Left hindlimb (tissue), 1 donor: Measurements from ENCODE around the gene CCDC12.
A peak's percentile ranks its signal among the peaks of the same experiment; 100 is the strongest.

Experiments used
- DNase-seq: peaks from one replicate; pipeline ENCODE4 v3.0.0-alpha.2; 2018

Gene CCDC12

GRCh38 chr3:46888705-46889104, 87.8 kb downstream of the CCDC12 start:
- DNase-seq: no peak

DNA sequence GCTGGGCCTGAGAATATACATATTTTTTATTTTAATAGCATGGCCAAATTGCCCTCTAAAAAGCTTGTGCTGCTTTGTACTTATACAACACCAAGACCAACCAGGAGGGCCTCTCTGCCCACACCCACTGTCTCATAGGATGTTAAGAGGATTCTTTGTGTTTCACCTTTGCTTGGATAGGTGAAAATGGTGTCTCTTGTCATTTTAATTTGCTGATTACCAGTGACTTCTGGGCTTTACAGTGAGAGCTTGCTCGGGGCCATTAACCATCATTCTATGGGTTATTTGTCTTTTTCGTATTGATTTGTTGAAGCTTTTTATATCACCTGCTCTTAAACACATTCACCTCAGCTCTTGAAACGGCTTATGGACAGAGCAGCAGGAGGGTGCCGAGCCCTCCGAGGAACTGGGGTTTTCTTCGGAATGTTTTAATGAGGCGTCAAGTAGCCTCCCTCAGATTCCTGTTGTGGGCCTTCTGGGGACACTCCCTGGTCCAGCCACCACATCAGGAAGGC, 88.5 kb downstream of the CCDC12 start:
- no peak for DNase-seq

GRCh38 chr3:46885612-46886011, 90.9 kb downstream of the CCDC12 start:
- no peak for DNase-seq

DNA sequence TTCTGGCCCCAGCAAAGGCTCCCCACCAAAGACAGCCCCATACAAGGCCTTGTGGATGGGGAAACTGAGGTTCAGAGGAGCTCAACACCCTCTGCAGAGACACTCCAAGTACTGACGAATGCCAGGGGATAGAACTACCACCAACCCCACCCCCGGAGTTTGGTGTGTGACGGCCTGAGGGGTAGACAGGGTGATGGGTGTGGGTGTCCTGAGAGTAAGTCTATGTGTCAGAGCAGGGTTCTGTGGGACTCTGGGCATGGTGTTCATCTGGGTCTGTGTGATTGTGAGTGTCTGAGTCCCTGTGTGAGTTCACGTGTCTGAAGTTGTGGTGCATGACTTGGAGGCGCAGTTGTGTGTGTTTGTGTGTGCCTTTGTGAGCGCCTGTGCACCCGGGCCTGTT, 91.6 kb downstream of the CCDC12 start:
- no peak for DNase-seq

- no peak for DNase-seq
Observed at GRCh38 chr3:46884427-46884826, 92.1 kb downstream of the CCDC12 start.

DNA sequence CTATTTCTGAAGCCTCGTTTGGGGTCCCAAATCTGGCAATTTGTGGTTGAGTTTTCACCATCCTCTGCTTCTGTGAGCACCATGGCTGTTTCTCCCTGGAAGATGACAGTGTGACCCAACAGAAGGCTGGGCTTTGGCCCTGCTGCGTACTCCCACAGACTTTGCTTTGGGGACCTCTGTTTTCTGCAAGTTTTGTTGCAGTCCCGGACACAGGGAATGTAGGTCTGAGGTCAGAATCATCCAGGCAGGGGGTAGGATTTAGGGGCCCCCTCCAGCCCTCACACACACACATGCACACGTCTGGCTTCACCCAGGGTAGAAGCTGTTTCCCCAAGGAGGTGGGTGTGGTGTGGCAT, 92.7 kb downstream of the CCDC12 start:
- DNase-seq: no peak

DNA sequence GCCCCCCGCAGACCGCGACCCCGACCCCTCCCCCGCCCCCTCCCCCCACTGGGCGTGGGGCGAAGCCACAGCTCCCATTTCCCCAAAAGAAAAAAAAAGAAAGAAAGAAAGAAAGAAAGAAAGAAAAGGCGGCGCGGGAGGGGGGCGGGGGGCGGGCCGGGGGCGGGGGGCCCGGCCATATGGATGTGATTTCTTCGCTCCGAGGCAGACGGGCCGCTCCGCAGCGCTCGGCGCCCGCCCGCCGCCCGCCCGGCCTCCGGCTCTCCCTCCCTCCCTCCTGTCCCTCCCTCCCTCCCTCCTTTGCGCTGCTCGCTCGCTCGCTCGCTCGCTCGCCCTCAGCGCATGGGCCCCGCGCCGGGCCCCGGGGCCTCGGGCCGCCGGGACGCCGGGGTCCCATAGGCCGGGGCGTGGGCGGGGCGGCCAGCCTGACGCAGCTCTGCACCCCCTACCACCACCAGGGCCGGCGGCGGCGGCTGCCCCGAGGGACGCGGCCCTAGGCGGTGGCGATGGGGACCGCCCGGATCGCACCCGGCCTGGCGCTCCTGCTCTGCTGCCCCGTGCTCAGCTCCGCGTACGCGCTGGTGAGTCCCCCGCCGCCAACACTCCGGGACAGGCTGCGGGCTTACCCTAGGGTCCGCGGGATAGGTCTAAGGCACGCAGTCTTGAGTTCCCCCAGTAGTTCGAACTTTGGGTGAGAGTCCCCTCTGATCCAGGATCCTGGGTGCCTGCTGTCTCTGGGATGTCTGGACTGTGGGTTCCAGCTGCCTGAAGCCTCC, 93.3 kb downstream of the CCDC12 start:
- DNase-seq: peak; percentile 83

DNA sequence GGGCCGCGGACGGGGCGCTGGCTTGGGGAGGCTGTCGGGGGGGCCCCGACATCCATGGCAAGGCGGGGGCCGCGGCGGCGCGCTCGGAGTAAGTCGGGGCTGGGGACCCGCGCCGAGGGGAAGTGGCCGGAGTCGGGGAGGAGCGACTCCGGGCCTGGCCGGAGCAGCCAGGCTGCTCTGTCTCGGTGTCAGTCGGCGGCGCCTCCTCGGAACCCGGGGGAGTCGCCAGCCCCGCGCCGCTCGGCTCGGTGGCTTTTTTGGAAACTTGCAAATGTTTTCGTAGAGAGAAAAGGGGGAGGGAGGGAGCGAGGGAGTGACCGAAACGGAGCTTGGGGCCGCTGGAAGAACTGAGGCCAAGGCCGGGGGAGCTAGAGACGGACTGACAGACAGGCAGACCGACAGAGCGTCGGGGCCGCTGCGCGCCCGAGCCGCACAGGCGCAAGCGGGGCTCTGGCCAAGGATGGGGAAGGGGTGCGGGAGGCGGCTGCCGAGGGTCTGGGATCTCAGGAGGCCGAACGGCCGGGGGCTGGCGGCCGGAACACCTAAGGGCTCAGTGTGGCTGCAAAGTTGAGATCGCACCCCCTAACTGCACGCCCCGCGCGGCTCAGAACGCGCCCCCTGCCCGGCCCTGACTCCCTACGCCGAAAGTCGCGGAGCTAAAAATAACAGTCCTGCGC, 94.0 kb downstream of the CCDC12 start:
- peak; percentile 76 for DNase-seq

GRCh38 chr3:46881596-46882376, 94.8 kb downstream of the CCDC12 start:
- peak; percentile 76 for DNase-seq

DNA sequence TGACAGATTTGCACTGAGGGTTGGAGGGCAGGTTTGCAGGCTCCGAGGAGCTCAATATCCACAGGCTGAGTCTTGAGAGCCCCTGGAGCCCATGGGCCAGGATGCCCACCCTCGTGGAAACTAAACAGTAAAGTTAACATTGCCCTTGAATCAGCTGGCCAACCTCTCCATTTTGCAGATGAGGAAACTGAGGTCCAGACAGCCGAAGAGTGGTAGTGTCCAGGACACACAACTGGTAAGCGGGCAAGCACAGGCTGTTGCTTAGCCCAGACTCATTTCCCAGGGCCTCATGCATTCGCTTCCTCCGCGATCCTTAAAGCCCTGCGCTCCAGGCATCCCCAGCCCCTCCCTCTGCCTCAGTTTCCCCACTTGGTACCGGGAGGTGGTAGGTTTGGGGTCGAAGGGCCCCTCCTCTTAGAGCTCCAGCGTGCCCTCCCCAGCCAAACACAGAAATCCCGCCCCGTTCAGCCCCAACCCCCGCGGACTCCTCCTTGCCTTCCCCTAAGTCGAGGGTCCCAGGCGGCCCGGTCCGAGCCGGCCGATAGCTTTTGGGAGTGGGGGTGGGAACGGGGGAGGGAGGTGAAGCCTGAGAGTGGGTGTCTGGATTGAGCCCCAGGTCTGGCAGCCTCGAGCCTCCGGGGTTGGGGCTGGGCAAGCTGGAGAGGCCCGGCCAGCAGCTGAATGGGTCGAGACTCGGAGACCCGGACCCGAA, 95.5 kb downstream of the CCDC12 start:
- no peak for DNase-seq

DNA sequence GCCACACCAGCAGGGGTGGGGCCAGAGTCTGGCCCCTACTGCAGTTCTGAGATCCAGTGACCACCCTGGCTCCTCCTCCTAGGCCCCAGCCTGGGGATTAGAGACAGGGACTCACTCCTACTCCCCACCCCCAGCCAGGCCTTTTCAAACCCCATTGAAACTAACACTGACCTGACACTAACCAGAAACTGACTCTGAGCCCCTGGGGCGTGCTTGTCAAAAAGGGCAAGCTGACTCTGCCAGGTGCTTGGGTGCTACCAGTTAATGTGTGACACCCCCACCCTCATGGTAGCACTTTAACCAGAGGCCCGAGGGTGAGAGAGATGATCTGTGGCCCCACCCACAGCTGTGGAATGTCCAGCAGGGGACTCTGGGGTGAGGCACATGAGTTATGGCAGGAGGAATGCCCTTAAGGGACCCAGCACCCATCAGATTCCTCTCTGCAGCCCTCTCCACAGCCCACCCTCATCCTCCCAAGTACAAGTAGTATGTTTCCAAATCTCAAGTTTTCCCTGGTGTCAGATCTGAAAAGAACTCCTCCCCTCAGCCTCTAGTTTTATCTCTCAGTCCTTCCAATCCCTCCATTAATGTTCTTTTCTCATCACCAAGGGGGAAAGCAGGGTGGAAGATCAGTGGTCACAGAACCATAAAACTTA, 97.6 kb downstream of the CCDC12 start:
- DNase-seq: no peak

DNA sequence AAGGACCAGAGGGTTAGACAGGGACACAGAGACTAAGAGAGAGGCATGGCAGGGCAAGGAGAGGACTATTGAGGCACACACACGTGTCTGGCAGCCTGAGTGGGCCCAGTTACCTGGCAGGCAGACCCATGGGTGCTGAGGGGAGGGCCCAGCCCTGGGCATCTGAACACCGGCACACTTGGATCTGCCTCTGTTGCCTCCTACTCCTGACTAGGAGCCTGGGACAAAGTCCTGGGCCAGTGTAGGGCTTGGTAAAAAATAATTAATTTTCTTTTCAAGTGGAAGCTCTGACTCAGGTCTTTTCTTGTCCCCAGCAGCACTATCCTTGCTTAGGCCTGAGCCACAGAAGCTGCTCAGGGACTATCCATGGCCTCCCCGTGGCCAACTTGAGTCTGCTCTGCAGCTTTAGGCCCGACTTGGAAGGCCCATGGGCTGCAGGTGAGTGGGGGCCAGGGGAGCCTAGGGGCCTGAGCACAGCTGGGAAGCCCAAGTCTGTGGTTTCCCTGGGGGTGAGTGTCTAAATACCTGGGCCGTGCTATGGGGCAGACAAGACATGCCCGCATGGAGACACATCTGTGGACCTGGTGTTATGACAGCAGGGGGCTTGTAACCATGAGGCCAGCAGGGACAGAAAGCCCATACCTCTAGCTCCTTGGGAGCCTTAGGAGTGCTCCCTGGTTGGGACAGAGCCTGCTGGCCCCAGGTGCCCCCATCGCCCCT, 99.0 kb downstream of the CCDC12 start, which contains the start of gene PTH1R:
Gene PTH1R, plus strand, starts transcription at position 316 of the 720 bp plus-strand sequence. CDS start 5,839 bp downstream, outside the sequence.
- no peak for DNase-seq

DNA sequence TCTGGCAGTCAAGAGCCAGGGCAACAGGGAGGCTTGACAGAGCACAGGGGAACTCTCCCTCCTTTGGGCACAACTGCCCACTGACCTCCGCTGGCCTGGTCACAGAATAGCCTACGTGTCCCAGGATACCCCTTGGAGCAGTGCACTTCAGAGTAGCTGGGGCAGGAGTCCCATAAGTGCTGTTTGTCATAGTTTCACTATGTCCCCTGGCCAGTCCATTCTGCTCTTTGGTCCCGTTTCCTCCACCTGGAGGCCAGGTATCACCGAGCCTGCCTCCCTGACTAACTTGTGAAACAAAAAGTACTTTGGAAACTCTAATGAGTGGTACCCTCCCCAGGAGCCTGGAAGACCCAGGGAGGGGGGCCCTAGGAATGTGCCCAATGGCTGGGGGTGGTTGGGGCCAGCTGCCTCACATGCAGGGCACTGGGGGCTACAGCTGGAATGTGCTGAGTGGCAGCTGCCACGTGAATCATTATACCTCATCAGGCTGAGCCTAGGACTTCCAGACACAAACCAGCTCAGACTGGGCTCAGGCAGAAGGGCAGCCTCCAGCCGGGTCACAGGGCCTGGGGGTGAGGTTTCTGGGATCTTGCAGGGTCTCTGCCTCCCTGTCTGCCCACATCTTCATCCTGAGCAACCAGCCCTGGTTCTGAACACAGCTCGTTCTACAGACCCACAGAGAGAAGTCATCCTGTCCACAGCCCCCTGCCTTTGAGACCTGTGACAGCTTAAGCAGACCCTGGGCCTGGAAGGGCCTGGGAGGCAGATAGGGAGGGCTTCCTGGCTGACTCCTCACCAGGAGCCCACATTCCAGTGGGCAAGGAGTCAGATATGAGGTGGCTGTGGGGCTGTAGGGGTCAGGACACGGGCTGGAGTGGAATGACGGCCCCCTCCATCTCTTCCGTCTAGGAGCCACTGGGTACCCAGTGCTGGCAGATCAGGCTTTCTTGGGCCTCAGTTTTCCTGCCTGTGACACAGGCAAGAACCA, 99.9 kb downstream of the CCDC12 start:
- no peak for DNase-seq

GRCh38 chr3:46875560-46875959, 101.0 kb downstream of the CCDC12 start:
- no peak for DNase-seq

- DNase-seq: peak; percentile 83
Observed at GRCh38 chr3:46874430-46874829, 102.1 kb downstream of the CCDC12 start.

- DNase-seq: no peak
Observed at GRCh38 chr3:46873521-46873920, 103.0 kb downstream of the CCDC12 start.
